Heart right ventricle (tissue), 16 donors: ENCODE results near the gene PPP3CA. TPM values are rescaled to one million over a fixed set of nuclear protein-coding genes. Genes with fewer than 3 reads are reported as not detected.
"Not testable (repeated sequence)": the region's sequence is repeated elsewhere in the genome, so short reads cannot be mapped to it uniquely, and the experiment has no call there.

Experiments used
- ATAC-seq, 8 donors: fragments of 200-7000 bp; cut with Tn5 transposase; one replicate each; pipeline ENCODE4 v1.9.1; 2020; ENCODE audit warnings: mild to moderate bottlenecking in 8 of 8, moderate library complexity in 8 of 8, moderate number of reproducible peaks in 1 of 8
- DNase-seq, 2 donors: peaks; one replicate each; pipeline ENCODE4 v3.0.0-alpha.2; 2020
- H3K27ac ChIP-seq, 10 donors: fragments of 200-600 bp; sonication (generic) in 2 of 10; one replicate each; pipeline versions ENCODE4 v1.5.0 to v1.8.0; 2020 to 2022; ENCODE audit warnings: mild to moderate bottlenecking in 3 of 10
- H3K27me3 ChIP-seq, 7 donors: fragments of 200-600 bp; one replicate each; pipeline ENCODE4 v1.8.0; 2021 to 2022; ENCODE audit warnings: mild to moderate bottlenecking in 2 of 7
- H3K36me3 ChIP-seq, 9 donors: fragments of 200-600 bp; sonication (generic) in 1 of 9; one replicate each; pipeline versions ENCODE4 v1.5.0 to v1.8.0; 2020 to 2022; ENCODE audit warnings: mild to moderate bottlenecking in 2 of 9
- H3K4me1 ChIP-seq, 9 donors: fragments of 200-600 bp; sonication (generic) in 1 of 9; one replicate each; pipeline versions ENCODE4 v1.5.0 to v1.8.0; 2020 to 2022; ENCODE audit warnings: mild to moderate bottlenecking in 4 of 9
- H3K4me3 ChIP-seq, 10 donors: fragments of 200-600 bp; sonication (generic) in 2 of 10; one replicate each; pipeline versions ENCODE4 v1.5.0 to v1.8.0; 2020 to 2022; ENCODE audit warnings: mild to moderate bottlenecking in 7 of 10, moderate library complexity in 2 of 10
- H3K9me3 ChIP-seq, 11 donors: fragments of 200-600 bp in 10 of 11; sonication (generic) in 2 of 11; one replicate each; pipeline versions ENCODE4 v1.5.0 to v1.8.0; 2013 to 2022; ENCODE audit warnings: mild to moderate bottlenecking in 2 of 11, control low read depth in 1 of 11, moderate library complexity in 1 of 11
- WGBS, 2 donors: extraction: QIAGEN DNeasy Blood & Tissue Kit; methylation state at CpG; one replicate each; pipeline ENCODE4 v1.1.7; 2013; ENCODE audit warnings: inconsistent platforms in 1 of 2; 5-methylcytosine and 5-hydroxymethylcytosine counted together
- intact Hi-C, 10 donors: fragments of 100-400 bp; cut with DNase I; formaldehyde crosslinking; loops; one replicate each; pipeline versions ENCODE4 v1.11.1 to v1.14.2; 2022
- polyA plus RNA-seq, 2 donors: library from polyadenylated mRNA; stranded (reverse); fragments of 200-250 nt; gene quantifications; one replicate each; pipeline ENCODE4 v1.2.3, GENCODE V29; 2013
- total RNA-seq, 10 donors: library from RNA; stranded (reverse); fragmentation: NEBNext Ultra II Directional in 3 of 10; extraction: Animal tissue kit (Norgen Biotek cat#: 25700) in 3 of 10; gene quantifications; one replicate each; pipeline versions ENCODE4 v1.2.1 to v1.2.4, GENCODE V29; 2021 to 2023
- TF ChIP-seq, protein P1 (sequence below), 9 donors: fragments of 200-600 bp; sonication (generic) in 2 of 9; IDR thresholded peaks; one replicate each; pipeline versions ENCODE4 v1.5.0 to v1.8.0; 2021 to 2022; ENCODE audit warnings: antibody characterized with exemption in 9 of 9, mild to moderate bottlenecking in 5 of 9, moderate library complexity in 1 of 9
- donor health status: Arrhythmogenic right ventricular cardiomyopathy.
- donor health status: ischemic (EF 13 %, LVEDD 7.1; RV severe dilation, severe dysfunction).
- donor health status: healthy with polysubstance abuse.
- donor health status: DM: no; HTN: yes; CAD: no.
- donor health status: DM: no; HTN: no; CAD: no.
- donor health status: ischemic (EF 25% LVEDD 6.9; RV normal size, moderate dysfunction).
- donor health status: ischemic (EF 25% LVEDD 5.7; RV mildly dilated, moderate dysfunction).
- donor health status: healthy.
- donor health status: DM: yes; HTN: yes; CAD: no.
- donor health status: Ischemic cardiomyopathy.
- donor health status: ischemic (EF 35%, LVEDD 5.7; RV mildly dilated, moderate dysfunction).
- donor health status: nonischemic (EF 11% LVEDD 7.7; RV severe dilation, severe dysfunction).
- donor health status: DM: yes; HTN: yes; CAD: no.
- donor health status: PGD.
- donor health status: ischemic (EF 29% LVEDD 5.4; RV normal size, mild dysfunction).
- donor health status: nonischemic (EF 23%, LVEDD 6.1; RV moderate dilation, normal function).

The PPP3CA gene
- total and polyA plus RNA-seq, 12 donors, result 8.1 to 30.8 (median 19.1) TPM

DNA sequence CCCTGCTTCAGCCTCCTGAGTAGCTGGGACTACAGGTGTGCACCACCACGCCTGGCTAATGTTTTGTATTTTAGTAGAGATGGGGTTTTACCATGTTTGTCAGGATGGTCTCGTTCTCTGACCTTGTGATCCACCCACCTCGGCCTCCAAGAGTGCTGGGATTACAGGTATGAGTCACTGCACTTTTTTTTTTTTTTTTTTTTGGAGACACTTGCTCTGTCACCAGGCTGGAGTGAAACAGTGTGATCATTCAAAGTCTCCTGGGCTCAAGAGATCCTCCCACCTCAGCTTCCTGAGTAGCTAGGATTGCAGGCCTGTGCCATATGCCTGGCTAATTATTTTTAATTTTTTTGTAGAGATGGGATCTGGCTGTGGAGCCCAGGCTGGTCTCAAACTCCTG lies 338.8 kb downstream of the PPP3CA start:
- H3K27me3 ChIP-seq, result no peaks in the 10 kb centered on the region
- H3K4me3 ChIP-seq, result no peak overlapping the region
- DNase-seq (no peak), ATAC-seq (no peak)
- TF ChIP-seq, protein P1, sequence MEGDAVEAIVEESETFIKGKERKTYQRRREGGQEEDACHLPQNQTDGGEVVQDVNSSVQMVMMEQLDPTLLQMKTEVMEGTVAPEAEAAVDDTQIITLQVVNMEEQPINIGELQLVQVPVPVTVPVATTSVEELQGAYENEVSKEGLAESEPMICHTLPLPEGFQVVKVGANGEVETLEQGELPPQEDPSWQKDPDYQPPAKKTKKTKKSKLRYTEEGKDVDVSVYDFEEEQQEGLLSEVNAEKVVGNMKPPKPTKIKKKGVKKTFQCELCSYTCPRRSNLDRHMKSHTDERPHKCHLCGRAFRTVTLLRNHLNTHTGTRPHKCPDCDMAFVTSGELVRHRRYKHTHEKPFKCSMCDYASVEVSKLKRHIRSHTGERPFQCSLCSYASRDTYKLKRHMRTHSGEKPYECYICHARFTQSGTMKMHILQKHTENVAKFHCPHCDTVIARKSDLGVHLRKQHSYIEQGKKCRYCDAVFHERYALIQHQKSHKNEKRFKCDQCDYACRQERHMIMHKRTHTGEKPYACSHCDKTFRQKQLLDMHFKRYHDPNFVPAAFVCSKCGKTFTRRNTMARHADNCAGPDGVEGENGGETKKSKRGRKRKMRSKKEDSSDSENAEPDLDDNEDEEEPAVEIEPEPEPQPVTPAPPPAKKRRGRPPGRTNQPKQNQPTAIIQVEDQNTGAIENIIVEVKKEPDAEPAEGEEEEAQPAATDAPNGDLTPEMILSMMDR (IDR thresholded peaks at IDR 0.05), result no peak
- peaks cover 0 to 14% (median 4%) of the 10 kb centered on the region in 11 donors for H3K9me3 ChIP-seq
- intact Hi-C loops, result no loop called here
- 93% methylated on average over 3 of the region's 3 CpGs for WGBS, 2 donors
- no peak overlapping the region for H3K27ac ChIP-seq
- H3K4me1 ChIP-seq, result peaks cover 0 to 9% (median 0%) of the 10 kb centered on the region in 9 donors
- H3K36me3 ChIP-seq, result no peaks in the 10 kb centered on the region

DNA sequence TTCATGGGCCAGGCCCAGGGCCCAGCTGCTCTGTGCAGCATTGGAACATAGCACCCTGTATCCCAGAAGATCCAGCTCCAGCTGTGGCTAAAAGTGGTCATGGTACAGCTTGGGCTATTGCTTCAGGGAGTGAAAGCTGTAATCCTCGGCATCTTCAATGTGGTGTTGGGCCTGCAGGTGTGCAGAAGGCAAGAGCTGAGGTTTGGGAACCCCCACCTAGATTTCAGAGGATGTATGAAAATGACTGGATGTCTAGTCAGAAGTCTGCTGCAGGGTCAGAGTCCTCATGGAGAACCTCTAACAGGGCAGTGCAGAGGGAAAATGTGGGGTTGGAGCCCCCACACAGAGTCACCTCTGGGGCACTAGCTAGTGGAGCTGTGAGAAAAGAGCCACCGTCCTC lies 341.7 kb downstream of the PPP3CA start:
- ATAC-seq, result no peak
- WGBS, 2 donors, result 93 to 94% methylated on average over 2 of the region's 2 CpGs
- Histone ChIP-seq H3K4me1 (peaks cover 0 to 9% (median 0%) of the 10 kb centered on the region in 9 donors), H3K4me3 (no peak overlapping the region), H3K9me3 (peaks cover 0 to 33% (median 5%) of the 10 kb centered on the region in 11 donors), H3K27me3 (no peaks in the 10 kb centered on the region), H3K36me3 (no peaks in the 10 kb centered on the region), H3K27ac (no peak overlapping the region)
- no peak for DNase-seq
- intact Hi-C loops, result no loop called here
- TF ChIP-seq, protein P1 (IDR thresholded peaks at IDR 0.05), result no peak

DNA sequence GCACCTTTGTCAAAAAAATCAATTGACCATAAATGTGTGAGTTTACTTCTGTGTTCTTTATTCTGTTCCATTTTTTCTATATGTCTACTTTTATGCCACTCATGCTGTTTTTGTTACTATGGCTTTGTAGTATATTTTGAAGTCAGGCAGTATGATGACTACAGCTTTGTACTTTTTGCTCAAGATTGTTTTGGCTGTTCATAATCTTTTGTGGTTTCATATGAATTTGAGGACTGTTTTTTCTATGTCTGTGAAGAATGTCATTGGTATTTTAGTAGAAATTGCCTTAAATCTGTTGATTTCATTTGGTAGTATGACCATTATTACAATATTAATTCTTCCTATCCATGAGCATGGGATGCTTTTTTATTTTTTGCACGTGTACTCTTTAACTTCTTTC lies 346.8 kb downstream of the PPP3CA start:
- TF ChIP-seq, protein P1 (IDR thresholded peaks at IDR 0.05), result no peak

DNA sequence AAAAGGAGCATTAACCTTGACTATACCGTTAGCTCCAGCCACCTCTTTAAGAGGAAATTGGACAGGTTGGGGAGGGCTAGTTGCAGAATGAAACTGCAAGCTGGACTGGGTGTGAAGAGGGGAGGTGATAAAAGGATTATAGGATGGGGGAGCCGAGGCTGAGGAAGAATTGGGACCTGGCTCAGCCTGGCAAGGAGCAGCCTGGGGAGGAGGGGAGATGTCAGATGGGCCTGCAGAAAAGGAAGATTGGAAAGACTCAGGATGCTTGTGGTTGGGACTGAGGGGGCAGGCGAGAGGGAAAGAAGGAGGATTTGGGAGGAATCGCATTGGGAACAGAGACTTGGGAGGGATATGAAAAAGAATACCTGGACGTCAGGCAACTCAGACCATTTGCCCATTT lies 351.7 kb downstream of the PPP3CA start:
- Histone ChIP-seq H3K27me3 (no peaks in the 10 kb centered on the region), H3K36me3 (no peaks in the 10 kb centered on the region), H3K9me3 (peaks cover 0 to 8% (median 5%) of the 10 kb centered on the region in 11 donors), H3K4me3 (no peak overlapping the region), H3K27ac (no peak overlapping the region), H3K4me1 (no peaks in the 10 kb centered on the region)
- no peak for DNase-seq
- no peak for ATAC-seq
- WGBS, 2 donors, result 76 to 80% methylated on average over 5 of the region's 5 CpGs
- intact Hi-C loops, result no loop called here
- TF ChIP-seq, protein P1 (IDR thresholded peaks at IDR 0.05), result no peak

More for the DNA sequence above, 346.8 kb downstream of the PPP3CA start:
- no peak overlapping the region for H3K27ac ChIP-seq
- H3K4me3 ChIP-seq, result no peak overlapping the region
- ATAC-seq (no peak), DNase-seq (no peak)
- no peaks in the 10 kb centered on the region for H3K27me3 ChIP-seq
- no peaks in the 10 kb centered on the region for H3K4me1 ChIP-seq
- WGBS, 2 donors, result 84 to 92% methylated on average over 1 of the region's 1 CpG
- H3K9me3 ChIP-seq, result peaks cover 0 to 41% (median 10%) of the 10 kb centered on the region in 11 donors
- H3K36me3 ChIP-seq, result no peaks in the 10 kb centered on the region
- intact Hi-C loops, result no loop called here

DNA sequence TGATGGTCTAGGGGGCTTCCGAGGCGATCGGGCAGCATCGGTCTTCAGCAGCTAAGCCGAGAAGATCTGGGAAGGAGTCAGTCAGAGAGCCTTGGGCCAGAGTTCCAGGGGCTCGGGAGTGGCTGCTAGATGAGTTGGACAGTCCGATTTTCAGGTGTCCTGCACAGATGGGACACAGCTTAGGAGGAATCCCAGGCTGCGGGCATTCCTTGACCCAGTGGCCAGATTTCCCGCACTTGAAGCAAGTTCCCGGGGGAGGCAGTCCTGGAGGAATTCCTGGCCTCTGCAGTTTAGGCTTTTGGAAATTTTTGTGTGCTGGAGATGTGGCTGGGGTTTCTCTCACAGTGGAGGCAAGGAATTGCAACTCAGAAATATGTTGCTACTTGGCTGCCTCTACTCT lies 352.3 kb downstream of the PPP3CA start:
- H3K4me3 ChIP-seq, H3K27me3 ChIP-seq, H3K9me3 ChIP-seq, DNase-seq, H3K4me1 ChIP-seq, intact Hi-C loops, H3K27ac ChIP-seq, ATAC-seq, H3K36me3 ChIP-seq: not testable (repeated sequence)
- WGBS, 2 donors, result 92% methylated on average over 10 of the region's 10 CpGs

DNA sequence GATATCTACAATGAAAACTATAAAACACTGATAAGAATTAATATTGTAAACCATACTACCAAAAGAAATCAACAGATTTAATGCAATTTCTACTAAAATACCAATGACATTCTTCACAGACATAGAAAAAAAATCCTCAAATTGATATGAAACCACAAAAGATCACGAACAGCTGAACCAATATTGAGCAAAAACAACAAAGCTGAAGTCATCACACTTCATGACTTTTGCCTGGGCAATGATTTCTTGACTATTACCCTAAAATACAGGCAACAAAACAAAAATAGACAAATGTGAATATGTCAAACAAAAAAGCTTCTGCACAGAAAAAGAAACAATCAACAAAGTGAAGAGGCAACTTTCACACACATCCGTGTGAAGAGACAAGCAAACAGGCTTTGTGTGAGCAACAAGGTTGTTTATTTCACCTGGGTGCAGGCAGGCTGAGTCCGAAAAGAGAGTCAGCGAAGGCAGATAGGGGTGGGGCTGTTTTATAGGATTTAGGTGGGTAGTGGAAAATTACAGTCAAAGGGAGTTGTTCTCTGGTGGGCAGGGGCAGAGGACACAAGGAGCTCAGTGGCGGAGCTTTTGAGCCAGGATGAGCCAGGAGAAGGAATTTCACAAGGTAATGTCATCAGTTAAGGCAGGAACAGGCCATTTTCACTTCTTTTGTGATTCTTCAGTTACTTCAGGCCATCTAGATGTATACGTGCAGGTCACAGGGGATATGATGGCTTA lies 355.8 kb downstream of the PPP3CA start:
- DNase-seq, H3K4me1 ChIP-seq, intact Hi-C loops, ATAC-seq, H3K4me3 ChIP-seq, H3K36me3 ChIP-seq, H3K9me3 ChIP-seq, H3K27me3 ChIP-seq, H3K27ac ChIP-seq: not testable (repeated sequence)
- WGBS, 2 donors, result 84 to 89% methylated on average over 6 of the region's 6 CpGs
